HepG2 (cell line): ENCODE measurements around the gene GNB1. TPM values are rescaled to one million over a fixed set of nuclear protein-coding genes. Genes with fewer than 3 reads are reported as not detected.

ENCODE experiments used
- GZF1 ChIP-seq: sonication (generic); formaldehyde crosslinking; IDR thresholded peaks from 2 replicates; pipeline ENCODE4 v1.5.1; 2020; ENCODE audit warnings: mild to moderate bottlenecking, missing genetic modification reagents
- HMG20B ChIP-seq: conservative IDR thresholded peaks from 2 replicates; pipeline ENCODE4 v1.6.1; 2016; ENCODE audit warnings: missing genetic modification reagents, missing compliant biosample characterization
- IKZF1 ChIP-seq: fragments of 450-650 bp; IDR thresholded peaks from 2 replicates; pipeline ENCODE4 v1.7.1; 2016
- KLF13 ChIP-seq: sonication (generic); formaldehyde crosslinking; IDR thresholded peaks from 2 replicates; pipeline ENCODE4 v1.4.0; 2020; ENCODE audit warnings: mild to moderate bottlenecking, missing genetic modification reagents
- RFX5 ChIP-seq: IDR thresholded peaks from 2 replicates; pipeline ENCODE4 v1.6.1; 2011; ENCODE audit warnings: low read depth, low read length, improper control_type of control experiment
- SALL2 ChIP-seq: sonication (generic); formaldehyde crosslinking; IDR thresholded peaks from 2 replicates; pipeline ENCODE4 v1.8.1; 2023; ENCODE audit warnings: mild to moderate bottlenecking, missing genetic modification reagents, inconsistent platforms
- THAP11 ChIP-seq: IDR thresholded peaks from 2 replicates; pipeline ENCODE4 v1.6.1; 2016; ENCODE audit warnings: missing biosample characterization, missing genetic modification reagents
- ZFP90 ChIP-seq: sonication (generic); formaldehyde crosslinking; IDR thresholded peaks from 2 replicates; pipeline ENCODE4 v1.8.0; 2022; ENCODE audit warnings: missing genetic modification reagents, mild to moderate bottlenecking, inconsistent platforms, borderline replicate concordance
- ZNF225 ChIP-seq: sonication (generic); formaldehyde crosslinking; IDR thresholded peaks from 2 replicates; pipeline ENCODE4 v1.4.0; 2020; ENCODE audit warnings: mild to moderate bottlenecking, missing genetic modification reagents
- ZNF260 ChIP-seq: sonication (generic); formaldehyde crosslinking; IDR thresholded peaks from 2 replicates; pipeline ENCODE4 v1.4.0; 2020; ENCODE audit warnings: missing genetic modification reagents, low read depth, mild to moderate bottlenecking, borderline replicate concordance
- ZNF337 ChIP-seq: sonication (generic); formaldehyde crosslinking; IDR thresholded peaks from 2 replicates; pipeline ENCODE4 v1.5.1; 2020; ENCODE audit warnings: missing genetic modification reagents, low read depth, mild to moderate bottlenecking, borderline replicate concordance
- ZNF460 ChIP-seq: sonication (generic); formaldehyde crosslinking; IDR thresholded peaks from 2 replicates; pipeline ENCODE4 v1.5.1; 2020; ENCODE audit warnings: missing genetic modification reagents, mild to moderate bottlenecking, borderline replicate concordance
- ZNF556 ChIP-seq: sonication (generic); formaldehyde crosslinking; IDR thresholded peaks from 2 replicates; pipeline ENCODE4 v1.4.0; 2020; ENCODE audit warnings: mild to moderate bottlenecking, missing genetic modification reagents, borderline replicate concordance
- ZNF557 ChIP-seq: sonication (generic); formaldehyde crosslinking; IDR thresholded peaks from 2 replicates; pipeline ENCODE4 v1.4.0; 2020; ENCODE audit warnings: missing genetic modification reagents
- ZNF562 ChIP-seq: sonication (generic); formaldehyde crosslinking; IDR thresholded peaks from 2 replicates; pipeline ENCODE4 v1.8.0; 2022; ENCODE audit warnings: missing genetic modification reagents, borderline replicate concordance
- ZNF772 ChIP-seq: sonication (generic); formaldehyde crosslinking; IDR thresholded peaks from 2 replicates; pipeline ENCODE4 v1.5.0; 2020; ENCODE audit warnings: mild to moderate bottlenecking, missing genetic modification reagents
- polyA plus RNA-seq, 8 experiments: library from polyadenylated mRNA; depleted of rRNA in 3 of 8; stranded (reverse) in 7 of 8; unstranded in 1 of 8; fragments of >200 nt; fragmentation: Illumina TruSeq in 4 of 8; extraction: Trizol in 4 of 8; gene quantifications; 2 replicates each; pipeline versions ENCODE4 v1.2.1 to v1.2.3, GENCODE V29; 2011 to 2016; ENCODE audit warnings: low read depth in 4 of 8, missing spikeins in 1 of 8, mixed read lengths in 1 of 8; ENCODE audit not compliant: insufficient read depth in 1 of 8
- total RNA-seq, 5 experiments: library from RNA; depleted of rRNA; stranded (reverse); fragments of >200 nt; fragmentation: Illumina TruSeq; extraction: Trizol; gene quantifications; 2 replicates each; pipeline ENCODE4 v1.2.3, GENCODE V29; 2016; ENCODE audit warnings: low read depth in 1 of 5
- TF ChIP-seq, protein P1 (sequence below): IDR thresholded peaks from 2 replicates; pipeline ENCODE4 v1.6.1; 2016
- TF ChIP-seq, protein P2 (sequence below): fragments of 450-650 bp; IDR thresholded peaks from 2 replicates; pipeline ENCODE4 v1.6.1; 2016
- TF ChIP-seq, protein P3 (sequence below): sonication (generic); formaldehyde crosslinking; IDR thresholded peaks from 2 replicates; pipeline ENCODE4 v1.5.1; 2020; ENCODE audit warnings: missing genetic modification reagents, mild to moderate bottlenecking, borderline replicate concordance
- TF ChIP-seq, protein P4 (sequence below): sonication (generic); formaldehyde crosslinking; conservative IDR thresholded peaks from 2 replicates; pipeline ENCODE4 v1.4.0; 2020; ENCODE audit warnings: missing genetic modification reagents
- TF ChIP-seq, protein P5 (sequence below): sonication (generic); formaldehyde crosslinking; IDR thresholded peaks from 2 replicates; pipeline ENCODE4 v1.5.0; 2020; ENCODE audit warnings: missing genetic modification reagents, mild to moderate bottlenecking, borderline replicate concordance

GNB1 gene
- total and polyA plus RNA-seq, 2 of the 13 experiments (the other 11 are each of a cell fraction or from before 2014, with no cell fraction given) = 66.2 to 327 TPM

DNA sequence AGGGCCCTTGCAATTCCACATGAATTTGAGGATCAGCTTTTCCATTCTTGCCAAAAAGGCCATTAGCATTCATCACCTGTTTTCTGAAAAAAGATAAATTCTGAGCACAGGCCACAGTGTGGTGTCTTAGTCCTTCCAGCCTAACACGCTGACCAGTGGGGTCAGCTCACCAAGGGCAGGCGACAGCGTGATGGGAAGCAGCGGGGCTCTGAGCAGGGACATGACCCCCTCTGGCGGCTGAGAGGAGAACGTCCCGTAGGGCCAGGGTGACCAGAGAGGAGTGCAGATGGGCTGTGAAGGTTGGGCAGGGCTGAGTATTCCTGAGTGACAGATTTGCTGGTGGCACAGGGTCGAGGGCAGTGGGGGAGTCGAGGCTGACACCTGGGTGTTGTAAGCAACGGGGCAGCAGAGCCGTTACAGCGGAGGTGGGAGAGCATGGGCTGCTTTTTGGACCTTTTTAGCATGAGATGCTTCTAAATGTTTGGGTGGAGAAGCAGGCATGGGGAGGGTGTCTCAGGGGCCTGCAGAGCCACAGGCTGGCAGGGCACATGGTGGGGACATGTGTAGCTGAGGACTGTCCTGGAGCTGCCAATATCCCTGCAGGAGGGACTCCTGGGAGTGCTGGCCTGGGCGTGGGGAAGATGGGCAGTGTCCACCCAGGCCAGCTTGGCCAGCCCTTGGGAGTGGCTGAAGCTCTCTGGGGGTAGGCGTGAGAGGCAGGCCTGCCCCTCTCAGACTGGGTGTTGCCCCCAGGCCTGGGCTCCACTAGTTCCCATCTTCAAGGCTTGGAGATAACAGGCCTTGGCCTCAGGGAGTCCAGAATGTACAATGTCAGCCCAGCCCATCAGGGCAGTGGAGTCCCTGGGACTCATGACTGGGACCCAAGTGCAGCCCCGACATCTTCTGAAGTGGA is 15.6 kb upstream of the GNB1 start (continued):
- TF ChIP-seq ZNF225 (CRISPR knock-in tag) (no peak), ZNF556 (CRISPR knock-in tag) (no peak), ZNF260 (CRISPR knock-in tag) (no peak), ZFP90 (no peak), ZNF562 (CRISPR knock-in tag) (no peak), IKZF1 (no peak), KLF13 (CRISPR knock-in tag) (no peak), ZNF557 (CRISPR knock-in tag) (no peak), HMG20B (no peak), ZNF460 (CRISPR knock-in tag) (no peak), GZF1 (CRISPR knock-in tag) (no peak), THAP11 (CRISPR knock-in tag) (peak; percentile 56), RFX5 (0 out of 2 replicates have a peak, but pooled peaks have one; percentile 25), SALL2 (CRISPR knock-in tag) (no peak), ZNF337 (CRISPR knock-in tag) (no peak), ZNF772 (no peak)
- TF ChIP-seq, protein P1, sequence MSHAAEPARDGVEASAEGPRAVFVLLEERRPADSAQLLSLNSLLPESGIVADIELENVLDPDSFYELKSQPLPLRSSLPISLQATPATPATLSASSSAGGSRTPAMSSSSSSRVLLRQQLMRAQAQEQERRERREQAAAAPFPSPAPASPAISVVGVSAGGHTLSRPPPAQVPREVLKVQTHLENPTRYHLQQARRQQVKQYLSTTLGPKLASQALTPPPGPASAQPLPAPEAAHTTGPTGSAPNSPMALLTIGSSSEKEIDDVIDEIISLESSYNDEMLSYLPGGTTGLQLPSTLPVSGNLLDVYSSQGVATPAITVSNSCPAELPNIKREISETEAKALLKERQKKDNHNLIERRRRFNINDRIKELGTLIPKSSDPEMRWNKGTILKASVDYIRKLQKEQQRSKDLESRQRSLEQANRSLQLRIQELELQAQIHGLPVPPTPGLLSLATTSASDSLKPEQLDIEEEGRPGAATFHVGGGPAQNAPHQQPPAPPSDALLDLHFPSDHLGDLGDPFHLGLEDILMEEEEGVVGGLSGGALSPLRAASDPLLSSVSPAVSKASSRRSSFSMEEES (CRISPR knock-in tag) = 0 out of 2 replicates have a peak, but pooled peaks have one; percentile 24
- TF ChIP-seq, protein P2, sequence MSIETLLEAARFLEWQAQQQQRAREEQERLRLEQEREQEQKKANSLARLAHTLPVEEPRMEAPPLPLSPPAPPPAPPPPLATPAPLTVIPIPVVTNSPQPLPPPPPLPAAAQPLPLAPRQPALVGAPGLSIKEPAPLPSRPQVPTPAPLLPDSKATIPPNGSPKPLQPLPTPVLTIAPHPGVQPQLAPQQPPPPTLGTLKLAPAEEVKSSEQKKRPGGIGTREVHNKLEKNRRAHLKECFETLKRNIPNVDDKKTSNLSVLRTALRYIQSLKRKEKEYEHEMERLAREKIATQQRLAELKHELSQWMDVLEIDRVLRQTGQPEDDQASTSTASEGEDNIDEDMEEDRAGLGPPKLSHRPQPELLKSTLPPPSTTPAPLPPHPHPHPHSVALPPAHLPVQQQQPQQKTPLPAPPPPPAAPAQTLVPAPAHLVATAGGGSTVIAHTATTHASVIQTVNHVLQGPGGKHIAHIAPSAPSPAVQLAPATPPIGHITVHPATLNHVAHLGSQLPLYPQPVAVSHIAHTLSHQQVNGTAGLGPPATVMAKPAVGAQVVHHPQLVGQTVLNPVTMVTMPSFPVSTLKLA = no peak
- TF ChIP-seq, protein P3, sequence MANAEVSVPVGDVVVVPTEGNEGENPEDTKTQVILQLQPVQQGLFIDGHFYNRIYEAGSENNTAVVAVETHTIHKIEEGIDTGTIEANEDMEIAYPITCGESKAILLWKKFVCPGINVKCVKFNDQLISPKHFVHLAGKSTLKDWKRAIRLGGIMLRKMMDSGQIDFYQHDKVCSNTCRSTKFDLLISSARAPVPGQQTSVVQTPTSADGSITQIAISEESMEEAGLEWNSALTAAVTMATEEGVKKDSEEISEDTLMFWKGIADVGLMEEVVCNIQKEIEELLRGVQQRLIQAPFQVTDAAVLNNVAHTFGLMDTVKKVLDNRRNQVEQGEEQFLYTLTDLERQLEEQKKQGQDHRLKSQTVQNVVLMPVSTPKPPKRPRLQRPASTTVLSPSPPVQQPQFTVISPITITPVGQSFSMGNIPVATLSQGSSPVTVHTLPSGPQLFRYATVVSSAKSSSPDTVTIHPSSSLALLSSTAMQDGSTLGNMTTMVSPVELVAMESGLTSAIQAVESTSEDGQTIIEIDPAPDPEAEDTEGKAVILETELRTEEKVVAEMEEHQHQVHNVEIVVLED = no peak; the same call in 1 of the 2 replicates
- TF ChIP-seq, protein P4, sequence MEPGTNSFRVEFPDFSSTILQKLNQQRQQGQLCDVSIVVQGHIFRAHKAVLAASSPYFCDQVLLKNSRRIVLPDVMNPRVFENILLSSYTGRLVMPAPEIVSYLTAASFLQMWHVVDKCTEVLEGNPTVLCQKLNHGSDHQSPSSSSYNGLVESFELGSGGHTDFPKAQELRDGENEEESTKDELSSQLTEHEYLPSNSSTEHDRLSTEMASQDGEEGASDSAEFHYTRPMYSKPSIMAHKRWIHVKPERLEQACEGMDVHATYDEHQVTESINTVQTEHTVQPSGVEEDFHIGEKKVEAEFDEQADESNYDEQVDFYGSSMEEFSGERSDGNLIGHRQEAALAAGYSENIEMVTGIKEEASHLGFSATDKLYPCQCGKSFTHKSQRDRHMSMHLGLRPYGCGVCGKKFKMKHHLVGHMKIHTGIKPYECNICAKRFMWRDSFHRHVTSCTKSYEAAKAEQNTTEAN = no peak
- TF ChIP-seq, protein P5, sequence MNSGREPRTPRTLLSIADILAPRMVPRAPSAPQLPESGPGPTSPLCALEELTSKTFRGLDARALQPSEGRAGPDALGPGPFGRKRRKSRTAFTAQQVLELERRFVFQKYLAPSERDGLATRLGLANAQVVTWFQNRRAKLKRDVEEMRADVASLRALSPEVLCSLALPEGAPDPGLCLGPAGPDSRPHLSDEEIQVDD (CRISPR knock-in tag) = no peak
